Lower lobe of right lung (tissue), 2 donors: ENCODE data around the gene ERC1. TPM values are rescaled to one million over a fixed set of nuclear protein-coding genes. Genes with fewer than 3 reads are reported as not detected.

ENCODE experiments used
- ATAC-seq, 2 donors: fragments of 200-7000 bp; cut with Tn5 transposase; one replicate each; pipeline ENCODE4 v1.9.1; 2020 to 2022; ENCODE audit warnings: mild to moderate bottlenecking in 2 of 2, moderate library complexity in 2 of 2
- DNase-seq: peaks from one replicate; pipeline ENCODE4 v3.0.0-alpha.2; 2020
- H3K27ac ChIP-seq: fragments of 200-600 bp; one replicate; pipeline ENCODE4 v1.8.0; 2022
- H3K27me3 ChIP-seq: fragments of 200-600 bp; one replicate; pipeline ENCODE4 v1.8.0; 2022; ENCODE audit warnings: low read depth
- H3K36me3 ChIP-seq: fragments of 200-600 bp; one replicate; pipeline ENCODE4 v1.8.0; 2022; ENCODE audit warnings: mild to moderate bottlenecking
- H3K4me1 ChIP-seq: fragments of 200-600 bp; one replicate; pipeline ENCODE4 v1.8.0; 2022
- H3K4me3 ChIP-seq: fragments of 200-600 bp; one replicate; pipeline ENCODE4 v1.8.0; 2022; ENCODE audit warnings: mild to moderate bottlenecking
- H3K9me3 ChIP-seq: fragments of 200-600 bp; one replicate; pipeline ENCODE4 v1.8.0; 2022
- CTCF ChIP-seq: fragments of 200-600 bp; IDR thresholded peaks from one replicate; pipeline ENCODE4 v1.8.0; 2022; ENCODE audit warnings: antibody characterized with exemption, mild to moderate bottlenecking
- intact Hi-C: fragments of 100-400 bp; cut with DNase I; formaldehyde crosslinking; loops from one replicate; pipeline ENCODE4 v1.11.0; 2022
- total RNA-seq: library from RNA; stranded (reverse); fragmentation: NEBNext Ultra II Directional; extraction: Animal tissue kit (Norgen Biotek cat#: 25700); gene quantifications from one replicate; pipeline ENCODE4 v1.2.1, GENCODE V29; 2021
- donor health status: DM: no; HTN: yes; CAD: no; lungs with severe emphysema.

ERC1 gene
- total RNA-seq, 1 donor from 2014 or later, result 66.3 TPM

GRCh38 chr12:955939-956338, 35.1 kb upstream of the ERC1 start:
- DNase-seq, result no peak
- TF ChIP-seq CTCF, result no peak
- Histone ChIP-seq H3K27ac (no peak overlapping the region), H3K9me3 (no peaks in the 10 kb centered on the region), H3K4me3 (no peak overlapping the region), H3K27me3 (no peaks in the 10 kb centered on the region), H3K4me1 (no peaks in the 10 kb centered on the region), H3K36me3 (no peaks in the 10 kb centered on the region)
- intact Hi-C loops, result no loop called here
- ATAC-seq, result no peak

- Histone ChIP-seq H3K9me3 (no peaks in the 10 kb centered on the region), H3K36me3 (no peaks in the 10 kb centered on the region), H3K27ac (no peak overlapping the region), H3K27me3 (no peaks in the 10 kb centered on the region), H3K4me1 (no peaks in the 10 kb centered on the region), H3K4me3 (no peak overlapping the region)
- TF ChIP-seq CTCF, result no peak
- no peak for ATAC-seq
- intact Hi-C loops, result no loop called here
- no peak for DNase-seq
Measured at GRCh38 chr12:958588-959123, 32.4 kb upstream of the ERC1 start.

GRCh38 chr12:966724-967123, 24.3 kb upstream of the ERC1 start:
- no peak for TF ChIP-seq CTCF
- no peaks in the 10 kb centered on the region for H3K27me3 ChIP-seq
- ATAC-seq (no peak), DNase-seq (no peak)
- H3K27ac ChIP-seq, result no peak overlapping the region
- H3K9me3 ChIP-seq, result no peaks in the 10 kb centered on the region
- no peaks in the 10 kb centered on the region for H3K36me3 ChIP-seq
- intact Hi-C loops, result no loop called here
- no peak overlapping the region for H3K4me3 ChIP-seq
- no peaks in the 10 kb centered on the region for H3K4me1 ChIP-seq

GRCh38 chr12:967641-968040, 23.4 kb upstream of the ERC1 start:
- H3K4me1 ChIP-seq, result no peaks in the 10 kb centered on the region
- DNase-seq, result no peak
- H3K36me3 ChIP-seq, result no peaks in the 10 kb centered on the region
- H3K27ac ChIP-seq, result no peak overlapping the region
- no peak overlapping the region for H3K4me3 ChIP-seq
- H3K27me3 ChIP-seq, result no peaks in the 10 kb centered on the region
- intact Hi-C loops, result no loop called here
- no peak for ATAC-seq
- no peak for TF ChIP-seq CTCF
- H3K9me3 ChIP-seq, result no peaks in the 10 kb centered on the region

- Histone ChIP-seq H3K4me3 (no peak overlapping the region), H3K27me3 (no peaks in the 10 kb centered on the region), H3K36me3 (no peaks in the 10 kb centered on the region), H3K27ac (no peak overlapping the region), H3K4me1 (no peaks in the 10 kb centered on the region), H3K9me3 (no peaks in the 10 kb centered on the region)
- DNase-seq, result no peak
- no peak for ATAC-seq
- no peak for TF ChIP-seq CTCF
- intact Hi-C loops, result no loop called here
Measured at GRCh38 chr12:968545-968944, 22.5 kb upstream of the ERC1 start.

GRCh38 chr12:969821-970220, 21.2 kb upstream of the ERC1 start:
- H3K36me3 ChIP-seq, result no peaks in the 10 kb centered on the region
- no peaks in the 10 kb centered on the region for H3K27me3 ChIP-seq
- ATAC-seq (no peak), DNase-seq (no peak)
- H3K27ac ChIP-seq, result no peak overlapping the region
- no peaks in the 10 kb centered on the region for H3K4me1 ChIP-seq
- no peaks in the 10 kb centered on the region for H3K9me3 ChIP-seq
- intact Hi-C loops, result no loop called here
- no peak for TF ChIP-seq CTCF
- no peak overlapping the region for H3K4me3 ChIP-seq
